ENCODE data around the gene THAP4. TPM values are rescaled to one million over a fixed set of nuclear protein-coding genes. Genes with fewer than 3 reads are reported as not detected.

THAP4 gene
- total RNA-seq, 2 donors from 2014 or later: 76.8 to 94.7 TPM

DNA sequence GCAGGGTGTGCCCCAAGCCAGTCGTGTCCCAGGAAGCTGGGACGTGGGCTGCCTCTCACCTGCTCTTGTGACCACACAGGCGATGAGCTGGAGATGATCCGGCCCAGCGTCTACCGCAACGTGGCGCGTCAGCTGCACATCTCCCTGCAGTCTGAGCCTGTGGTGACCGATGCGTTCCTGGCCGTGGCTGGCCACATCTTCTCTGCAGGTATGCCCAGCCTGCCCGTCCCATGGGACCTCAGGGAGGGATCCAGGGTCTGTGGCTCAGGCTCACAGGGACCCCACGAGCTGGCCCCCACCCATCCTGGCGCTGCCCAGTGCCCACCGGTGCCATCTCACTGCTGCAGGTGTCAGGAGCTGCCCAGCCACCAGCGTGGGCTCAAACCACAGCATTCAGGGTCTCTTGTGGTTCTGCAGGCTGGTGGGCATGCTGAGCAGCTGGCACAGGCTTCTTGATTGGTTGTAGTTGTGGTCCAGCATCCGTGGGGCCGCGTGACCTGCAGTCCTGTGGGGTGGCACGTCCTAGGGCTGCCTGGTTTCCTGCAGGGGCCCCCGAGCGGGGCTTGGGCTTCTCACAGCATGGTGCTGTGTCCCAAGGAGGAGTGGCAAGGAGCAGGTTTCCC, 74.6 kb downstream of the THAP4 start:
- H3K4me1 ChIP-seq: peaks cover 0 to 55% of the 10 kb centered on the region in 2 donors
- H3K9me3 ChIP-seq: peaks cover 0 to under 1% of the 10 kb centered on the region in 2 donors
- no peak overlapping the region for H3K27ac ChIP-seq
- TF ChIP-seq, protein P1, sequence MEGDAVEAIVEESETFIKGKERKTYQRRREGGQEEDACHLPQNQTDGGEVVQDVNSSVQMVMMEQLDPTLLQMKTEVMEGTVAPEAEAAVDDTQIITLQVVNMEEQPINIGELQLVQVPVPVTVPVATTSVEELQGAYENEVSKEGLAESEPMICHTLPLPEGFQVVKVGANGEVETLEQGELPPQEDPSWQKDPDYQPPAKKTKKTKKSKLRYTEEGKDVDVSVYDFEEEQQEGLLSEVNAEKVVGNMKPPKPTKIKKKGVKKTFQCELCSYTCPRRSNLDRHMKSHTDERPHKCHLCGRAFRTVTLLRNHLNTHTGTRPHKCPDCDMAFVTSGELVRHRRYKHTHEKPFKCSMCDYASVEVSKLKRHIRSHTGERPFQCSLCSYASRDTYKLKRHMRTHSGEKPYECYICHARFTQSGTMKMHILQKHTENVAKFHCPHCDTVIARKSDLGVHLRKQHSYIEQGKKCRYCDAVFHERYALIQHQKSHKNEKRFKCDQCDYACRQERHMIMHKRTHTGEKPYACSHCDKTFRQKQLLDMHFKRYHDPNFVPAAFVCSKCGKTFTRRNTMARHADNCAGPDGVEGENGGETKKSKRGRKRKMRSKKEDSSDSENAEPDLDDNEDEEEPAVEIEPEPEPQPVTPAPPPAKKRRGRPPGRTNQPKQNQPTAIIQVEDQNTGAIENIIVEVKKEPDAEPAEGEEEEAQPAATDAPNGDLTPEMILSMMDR (IDR thresholded peaks at IDR 0.05): no peak
- no peaks in the 10 kb centered on the region for H3K27me3 ChIP-seq
- no peak overlapping the region for H3K4me3 ChIP-seq
- no peaks in the 10 kb centered on the region for H3K36me3 ChIP-seq
- DNase-seq (ENCODE audit: low spot score): no peak

DNA sequence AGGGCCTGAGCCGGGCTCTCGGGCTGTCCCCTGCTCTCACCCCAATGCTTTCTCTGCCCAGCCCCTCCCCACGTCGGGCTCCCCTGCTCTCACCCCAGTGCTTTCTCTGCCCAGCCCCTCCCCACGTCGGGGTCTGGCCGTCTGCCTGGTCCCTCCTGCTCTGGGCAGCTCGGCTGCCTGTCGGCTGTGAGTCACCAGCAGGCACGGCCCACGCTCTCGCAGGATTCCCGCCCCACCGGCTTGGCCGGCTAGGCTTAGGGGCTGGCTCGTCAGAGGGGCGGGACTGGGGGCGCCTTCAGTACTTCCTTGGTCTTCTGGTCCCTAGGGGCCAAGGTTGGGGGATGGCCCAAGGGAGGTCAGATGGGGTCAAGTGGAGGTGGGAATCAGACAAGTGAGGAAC, 75.1 kb downstream of the THAP4 start:
- Histone ChIP-seq H3K27ac (no peak overlapping the region), H3K4me3 (no peak overlapping the region), H3K9me3 (peaks cover 0 to 6% of the 10 kb centered on the region in 2 donors), H3K36me3 (no peaks in the 10 kb centered on the region), H3K27me3 (no peaks in the 10 kb centered on the region), H3K4me1 (peaks cover 0 to 55% of the 10 kb centered on the region in 2 donors)
- TF ChIP-seq, protein P1 (IDR thresholded peaks at IDR 0.05): no peak
- DNase-seq (ENCODE audit: low spot score): peak; percentile 68

DNA sequence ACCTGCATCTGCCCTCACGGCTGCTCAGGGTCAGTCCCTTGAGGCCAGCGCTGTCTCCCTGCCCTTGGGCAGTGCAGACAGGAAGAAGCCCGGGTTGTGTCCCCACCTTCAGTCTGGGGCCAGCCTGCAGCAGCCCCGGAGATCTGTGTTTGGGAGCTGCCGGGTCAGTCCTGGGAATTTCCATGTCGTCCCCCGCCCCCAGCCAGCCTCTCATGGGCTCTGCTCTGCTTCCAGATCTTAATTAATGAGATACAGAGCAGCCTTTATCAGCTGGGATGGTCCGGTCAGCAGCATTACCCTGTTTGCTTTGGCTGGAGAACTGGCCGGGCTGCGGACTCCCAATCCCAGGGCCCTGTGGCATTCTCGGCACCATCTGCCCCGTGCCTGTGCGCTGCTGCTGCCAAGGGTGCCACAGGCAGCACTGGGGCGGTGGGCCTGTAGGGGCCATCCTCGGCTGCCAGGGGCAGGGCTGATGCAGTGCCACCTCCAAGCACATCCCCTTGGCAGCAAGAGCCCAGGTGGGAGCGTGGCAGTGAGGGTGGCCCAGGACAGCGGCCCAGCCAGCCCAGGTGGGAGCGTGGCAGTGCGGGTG, 76.0 kb downstream of the THAP4 start:
- Histone ChIP-seq H3K36me3 (no peaks in the 10 kb centered on the region), H3K27me3 (no peaks in the 10 kb centered on the region), H3K4me3 (peak overlapping the region in 1 of 2 donors; percentile 69), H3K27ac (peak overlapping the region in 1 of 2 donors; percentile 67), H3K4me1 (peaks cover 0 to 55% of the 10 kb centered on the region in 2 donors), H3K9me3 (peaks cover 0 to 15% of the 10 kb centered on the region in 2 donors)
- no peak for DNase-seq (ENCODE audit: low spot score)
- TF ChIP-seq, protein P1 (IDR thresholded peaks at IDR 0.05): no peak

DNA sequence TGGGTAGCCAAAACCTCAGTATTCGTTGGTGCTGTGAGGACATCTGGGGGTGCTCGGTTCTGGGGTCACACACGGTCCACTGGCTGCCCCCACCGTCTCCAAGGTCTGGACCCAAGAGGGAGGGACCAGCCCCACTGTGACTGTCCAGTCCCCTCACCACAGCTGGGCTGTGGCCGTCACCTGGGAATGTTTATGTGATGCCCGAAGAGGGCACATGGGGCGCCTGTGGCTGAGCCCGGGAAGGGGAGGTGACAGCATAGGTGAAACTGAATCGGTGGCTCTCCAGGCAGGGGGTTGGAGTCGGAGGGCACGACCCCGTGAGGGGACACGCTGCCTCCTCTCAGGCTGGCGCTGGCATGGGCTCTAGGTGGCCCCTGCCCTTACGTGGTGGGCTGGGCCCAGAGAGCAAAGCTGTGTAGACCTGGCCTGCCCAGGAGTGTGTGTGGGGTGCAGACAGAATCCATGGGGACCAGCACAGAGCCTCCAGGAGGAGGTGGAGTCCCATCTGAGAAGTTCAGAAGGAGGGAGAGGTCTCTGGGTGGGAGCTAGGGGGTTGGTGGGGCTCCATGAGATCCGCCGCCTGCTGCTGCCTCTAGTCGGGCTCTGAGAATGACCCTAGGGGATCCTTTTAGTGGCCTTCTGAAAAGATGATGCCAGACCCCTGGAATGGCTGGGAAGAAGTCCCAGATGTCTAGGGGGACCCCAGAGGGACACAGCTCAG, 76.6 kb downstream of the THAP4 start:
- TF ChIP-seq, protein P1 (IDR thresholded peaks at IDR 0.05): no peak
- Histone ChIP-seq H3K9me3 (peaks cover 0 to 19% of the 10 kb centered on the region in 2 donors), H3K4me3 (peak overlapping the region; percentile 43 to 69), H3K27me3 (no peaks in the 10 kb centered on the region), H3K4me1 (peaks cover 0 to 55% of the 10 kb centered on the region in 2 donors), H3K36me3 (no peaks in the 10 kb centered on the region), H3K27ac (peak overlapping the region in 1 of 2 donors; percentile 67)
- DNase-seq (ENCODE audit: low spot score): no peak

DNA sequence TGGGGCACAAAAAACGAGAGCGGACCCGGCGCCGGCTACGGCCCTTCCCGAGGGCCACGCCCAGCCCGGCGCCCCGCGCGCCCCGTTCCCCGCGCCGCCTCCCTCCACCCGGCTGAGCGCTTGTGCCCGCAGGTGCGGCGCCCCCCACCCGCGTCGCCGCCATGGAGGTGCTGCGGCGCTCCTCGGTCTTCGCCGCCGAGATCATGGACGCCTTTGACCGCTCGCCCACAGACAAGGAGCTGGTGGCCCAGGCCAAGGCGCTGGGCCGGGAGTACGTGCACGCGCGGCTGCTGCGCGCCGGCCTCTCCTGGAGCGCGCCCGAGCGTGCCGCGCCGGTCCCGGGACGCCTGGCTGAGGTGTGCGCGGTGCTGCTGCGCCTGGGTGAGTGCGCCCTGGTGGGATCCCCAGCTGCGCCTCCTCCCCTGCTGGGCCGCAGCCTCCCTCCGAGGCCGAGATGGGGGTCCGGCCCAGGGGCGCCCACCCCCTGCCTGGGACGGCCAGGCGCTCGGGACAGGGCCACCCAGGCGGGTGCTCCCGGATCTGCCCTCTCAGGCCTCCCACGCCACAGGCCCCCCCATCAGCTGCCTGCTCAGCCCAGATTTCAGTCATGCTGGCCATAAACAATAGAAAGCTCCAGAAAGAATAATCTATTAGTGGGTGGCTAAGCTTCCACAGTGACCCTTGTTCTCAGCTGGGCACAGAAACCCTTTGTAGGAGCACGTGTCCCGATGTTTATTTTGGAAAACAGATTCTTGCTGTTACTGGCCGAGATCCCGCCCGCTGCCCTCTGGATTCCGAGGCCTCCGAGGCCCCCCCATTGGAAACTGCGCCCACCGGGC, 77.4 kb downstream of the THAP4 start:
- peaks cover 0 to 19% of the 10 kb centered on the region in 2 donors for H3K9me3 ChIP-seq
- no peaks in the 10 kb centered on the region for H3K27me3 ChIP-seq
- no peak for DNase-seq (ENCODE audit: low spot score)
- TF ChIP-seq, protein P1 (IDR thresholded peaks at IDR 0.05): no peak
- H3K4me3 ChIP-seq: peak overlapping the region; percentile 43 to 69
- H3K36me3 ChIP-seq: no peaks in the 10 kb centered on the region
- H3K27ac ChIP-seq: peak overlapping the region; percentile 2 to 67
- H3K4me1 ChIP-seq: peaks cover 0 to 52% of the 10 kb centered on the region in 2 donors
